Stomach (tissue), 4 donors: ENCODE data around the gene ARHGAP25.

Experiments used
- POLR2A ChIP-seq, 4 donors: fragments of 450-650 bp; IDR thresholded peaks; one replicate each; pipeline ENCODE4 v1.6.1; 2016; ENCODE audit warnings: antibody characterized with exemption in 4 of 4, control low read depth in 2 of 4, mild to moderate bottlenecking in 1 of 4, moderate library complexity in 1 of 4
- POLR2AphosphoS5 ChIP-seq, 3 donors: sonication (generic); formaldehyde crosslinking; IDR thresholded peaks; one replicate each; pipeline ENCODE4 v1.6.1; 2016; ENCODE audit warnings: antibody characterized with exemption in 3 of 3
- TF ChIP-seq, protein P1 (sequence below), 7 experiments: fragments of 450-650 bp in 4 of 7; fragments of 200-600 bp in 3 of 7; sonication (generic) in 3 of 7; IDR thresholded peaks; one replicate each; pipeline ENCODE4 v1.5.1; 2016 to 2019; ENCODE audit warnings: antibody characterized with exemption in 7 of 7, control low read depth in 2 of 7, mild to moderate bottlenecking in 1 of 7

DNA sequence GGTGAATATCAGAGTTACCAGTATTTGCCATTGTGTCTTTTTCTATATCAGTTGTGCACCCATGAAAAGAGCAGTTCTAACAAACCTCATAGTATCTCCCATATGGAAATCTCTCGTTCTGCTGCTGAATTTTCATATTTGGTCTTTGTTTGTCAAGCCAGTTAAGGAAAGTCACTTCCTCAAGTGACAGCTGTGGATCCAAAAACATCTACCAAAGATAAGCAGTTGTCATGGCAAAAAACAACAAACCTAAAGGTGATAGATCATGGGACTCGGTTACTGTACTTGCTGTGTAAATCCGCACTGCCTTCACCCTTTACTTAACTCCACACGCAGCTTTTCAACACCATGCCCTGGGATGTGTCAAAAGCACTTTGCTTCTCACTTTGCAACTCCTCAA lies 119.3 kb downstream of the ARHGAP25 start:
- TF ChIP-seq, protein P1, sequence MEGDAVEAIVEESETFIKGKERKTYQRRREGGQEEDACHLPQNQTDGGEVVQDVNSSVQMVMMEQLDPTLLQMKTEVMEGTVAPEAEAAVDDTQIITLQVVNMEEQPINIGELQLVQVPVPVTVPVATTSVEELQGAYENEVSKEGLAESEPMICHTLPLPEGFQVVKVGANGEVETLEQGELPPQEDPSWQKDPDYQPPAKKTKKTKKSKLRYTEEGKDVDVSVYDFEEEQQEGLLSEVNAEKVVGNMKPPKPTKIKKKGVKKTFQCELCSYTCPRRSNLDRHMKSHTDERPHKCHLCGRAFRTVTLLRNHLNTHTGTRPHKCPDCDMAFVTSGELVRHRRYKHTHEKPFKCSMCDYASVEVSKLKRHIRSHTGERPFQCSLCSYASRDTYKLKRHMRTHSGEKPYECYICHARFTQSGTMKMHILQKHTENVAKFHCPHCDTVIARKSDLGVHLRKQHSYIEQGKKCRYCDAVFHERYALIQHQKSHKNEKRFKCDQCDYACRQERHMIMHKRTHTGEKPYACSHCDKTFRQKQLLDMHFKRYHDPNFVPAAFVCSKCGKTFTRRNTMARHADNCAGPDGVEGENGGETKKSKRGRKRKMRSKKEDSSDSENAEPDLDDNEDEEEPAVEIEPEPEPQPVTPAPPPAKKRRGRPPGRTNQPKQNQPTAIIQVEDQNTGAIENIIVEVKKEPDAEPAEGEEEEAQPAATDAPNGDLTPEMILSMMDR (IDR thresholded peaks at IDR 0.05) = no peak
- no peak for TF ChIP-seq POLR2A (IDR thresholded peaks at IDR 0.05)
- TF ChIP-seq POLR2AphosphoS5 (IDR thresholded peaks at IDR 0.05) = no peak
